Measurements from ENCODE around the gene SH3GL1.

SH3GL1 gene

GRCh38 chr19:4324228-4324627, 76.1 kb downstream of the SH3GL1 start:
- Histone ChIP-seq H3K4me1 (ENCODE audit: insufficient read depth, low read length) (no peaks in the 10 kb centered on the region), H2AFZ (ENCODE audit: low read depth, low read length) (no peak overlapping the region), H3K79me2 (ENCODE audit: insufficient read depth, low read length) (no peaks in the 10 kb centered on the region), H3K9me3 (ENCODE audit: insufficient read depth, low read length, severe bottlenecking) (no peaks in the 10 kb centered on the region), H3K27me3 (ENCODE audit: insufficient read depth, low read length, poor library complexity) (no peaks in the 10 kb centered on the region), H4K20me1 (ENCODE audit: insufficient read depth, low read length) (no peaks in the 10 kb centered on the region), H3K4me3 (ENCODE audit: low read depth in 1 of 2, low read length in 2 of 2) (no peak overlapping the region), H3K36me3 (ENCODE audit: insufficient read depth, low read length) (no peaks in the 10 kb centered on the region), H3K27ac (ENCODE audit: low read length) (no peak overlapping the region), H3K9ac (ENCODE audit: low read depth, low read length) (no peak overlapping the region), H3K4me2 (ENCODE audit: insufficient read depth, low read length) (no peak overlapping the region)
- ATAC-seq (ENCODE audit: insufficient read depth, low read depth) = no peak
- no peak for DNase-seq
- TF ChIP-seq EZH2 (IDR thresholded peaks at IDR 0.05; ENCODE audit: borderline replicate concordance, low read depth, low read length, severe bottlenecking) (no peak), CTCF (IDR thresholded peaks at IDR 0.05; ENCODE audit: borderline replicate concordance, extremely low read depth, low read length, poor library complexity, severe bottlenecking) (no peak)

- Histone ChIP-seq H3K27ac (ENCODE audit: low read length) (no peak overlapping the region), H3K27me3 (ENCODE audit: insufficient read depth, low read length, poor library complexity) (no peaks in the 10 kb centered on the region), H3K4me1 (ENCODE audit: insufficient read depth, low read length) (no peaks in the 10 kb centered on the region), H3K36me3 (ENCODE audit: insufficient read depth, low read length) (no peaks in the 10 kb centered on the region), H4K20me1 (ENCODE audit: insufficient read depth, low read length) (no peaks in the 10 kb centered on the region), H3K9ac (ENCODE audit: low read depth, low read length) (no peak overlapping the region), H3K9me3 (ENCODE audit: insufficient read depth, low read length, severe bottlenecking) (no peaks in the 10 kb centered on the region), H2AFZ (ENCODE audit: low read depth, low read length) (no peak overlapping the region), H3K79me2 (ENCODE audit: insufficient read depth, low read length) (no peaks in the 10 kb centered on the region), H3K4me2 (ENCODE audit: insufficient read depth, low read length) (no peak overlapping the region), H3K4me3 (ENCODE audit: low read depth in 1 of 2, low read length in 2 of 2) (no peak overlapping the region)
- DNase-seq (no peak), ATAC-seq (ENCODE audit: insufficient read depth, low read depth) (no peak)
- TF ChIP-seq CTCF (IDR thresholded peaks at IDR 0.05; ENCODE audit: borderline replicate concordance, extremely low read depth, low read length, poor library complexity, severe bottlenecking) = no peak
- TF ChIP-seq EZH2 (IDR thresholded peaks at IDR 0.05; ENCODE audit: borderline replicate concordance, low read depth, low read length, severe bottlenecking) = no peak
Observed at GRCh38 chr19:4323692-4324091, 76.7 kb downstream of the SH3GL1 start.

- no peak for TF ChIP-seq EZH2 (IDR thresholded peaks at IDR 0.05; ENCODE audit: borderline replicate concordance, low read depth, low read length, severe bottlenecking)
- no peak for TF ChIP-seq CTCF (IDR thresholded peaks at IDR 0.05; ENCODE audit: borderline replicate concordance, extremely low read depth, low read length, poor library complexity, severe bottlenecking)
- H3K4me1 ChIP-seq (ENCODE audit: insufficient read depth, low read length) = no peaks in the 10 kb centered on the region
- no peaks in the 10 kb centered on the region for H3K27me3 ChIP-seq (ENCODE audit: insufficient read depth, low read length, poor library complexity)
- no peak for ATAC-seq (ENCODE audit: insufficient read depth, low read depth)
- no peaks in the 10 kb centered on the region for H4K20me1 ChIP-seq (ENCODE audit: insufficient read depth, low read length)
- H3K4me2 ChIP-seq (ENCODE audit: insufficient read depth, low read length) = no peak overlapping the region
- DNase-seq = no peak
- H3K9ac ChIP-seq (ENCODE audit: low read depth, low read length) = no peak overlapping the region
- no peaks in the 10 kb centered on the region for H3K79me2 ChIP-seq (ENCODE audit: insufficient read depth, low read length)
- no peaks in the 10 kb centered on the region for H3K36me3 ChIP-seq (ENCODE audit: insufficient read depth, low read length)
- no peak overlapping the region for H2AFZ ChIP-seq (ENCODE audit: low read depth, low read length)
- no peaks in the 10 kb centered on the region for H3K9me3 ChIP-seq (ENCODE audit: insufficient read depth, low read length, severe bottlenecking)
- H3K4me3 ChIP-seq (ENCODE audit: low read depth in 1 of 2, low read length in 2 of 2) = no peak overlapping the region
- no peak overlapping the region for H3K27ac ChIP-seq (ENCODE audit: low read length)
Observed at GRCh38 chr19:4322942-4323665, 77.2 kb downstream of the SH3GL1 start.

All from DND-41 (cell line).